GM08714 (cell line): ENCODE data around the gene C11orf24.
A peak's percentile ranks its signal among the peaks of the same experiment; 100 is the strongest.

Experiments used
- H3K4me3 ChIP-seq: fragments of 200-500 bp; sonication (Bioruptor generic); 2 replicates; pipeline ENCODE4 v1.5.1; 2014; ENCODE audit warnings: mild to moderate bottlenecking, low read length, inconsistent platforms
- ZNF274 ChIP-seq: IDR thresholded peaks from 2 replicates; pipeline ENCODE4 v1.6.1; 2012; ENCODE audit warnings: mild to moderate bottlenecking, low read depth, low read length

The C11orf24 gene

GRCh38 chr11:68271781-68272608 is at the start of gene C11orf24:
Gene C11orf24, minus strand, starts transcription at chr11:68271973. Its CDS starts 8,206 bp downstream, at chr11:68263767.
- H3K4me3 ChIP-seq = peak within 1 kb of the TSS; percentile 95
- no peak for TF ChIP-seq ZNF274

GRCh38 chr11:68317147-68317785 is 45.5 kb upstream of the C11orf24 start:
- TF ChIP-seq ZNF274 = no peak
- H3K4me3 ChIP-seq = no peak overlapping the region

- no peak overlapping the region; the same call in 1 of the 2 replicates for H3K4me3 ChIP-seq
- no peak for TF ChIP-seq ZNF274
Observed at GRCh38 chr11:68315171-68315920, 43.6 kb upstream of the C11orf24 start.

- peak overlapping the region; percentile 77; the same call in 1 of the 2 replicates for H3K4me3 ChIP-seq
- no peak for TF ChIP-seq ZNF274
Observed at GRCh38 chr11:68314203-68315170, 42.7 kb upstream of the C11orf24 start.

- peak overlapping the region; percentile 77 for H3K4me3 ChIP-seq
- TF ChIP-seq ZNF274 = no peak
Observed at GRCh38 chr11:68313574-68314202, 41.9 kb upstream of the C11orf24 start.

GRCh38 chr11:68312780-68313573 is 41.2 kb upstream of the C11orf24 start:
- no peak for TF ChIP-seq ZNF274
- peak overlapping the region; percentile 77 for H3K4me3 ChIP-seq

- TF ChIP-seq ZNF274 = no peak
- peak within 1 kb of the TSS; percentile 77 for H3K4me3 ChIP-seq
Observed at GRCh38 chr11:68312117-68312779, 40.5 kb upstream of the C11orf24 start, which contains the start of gene LRP5. Gene LRP5, plus strand, starts transcription at chr11:68312591. Its CDS starts 124 bp downstream, at chr11:68312715.

GRCh38 chr11:68311160-68312116 is 39.7 kb upstream of the C11orf24 start:
- no peak for TF ChIP-seq ZNF274
- H3K4me3 ChIP-seq = no peak overlapping the region; the same call in 1 of the 2 replicates

- H3K4me3 ChIP-seq = no peak overlapping the region
- TF ChIP-seq ZNF274 = no peak
Observed at GRCh38 chr11:68309621-68310185, 37.9 kb upstream of the C11orf24 start.

- H3K4me3 ChIP-seq = no peak overlapping the region
- TF ChIP-seq ZNF274 = no peak
Observed at GRCh38 chr11:68308068-68308467, 36.3 kb upstream of the C11orf24 start.

GRCh38 chr11:68306636-68307035 is 34.9 kb upstream of the C11orf24 start:
- H3K4me3 ChIP-seq = no peak overlapping the region
- no peak for TF ChIP-seq ZNF274
